ENCODE data around the gene TGFBR1.
A peak's percentile ranks its signal among the peaks of the same experiment; 100 is the strongest.

TGFBR1 gene

GRCh38 chr9:99169982-99170761 lies 65.3 kb downstream of the TGFBR1 start:
- no peak for DNase-seq (ENCODE audit: low read depth in 2 of 2)

- no peak for DNase-seq (ENCODE audit: low read depth in 2 of 2)
Measured at GRCh38 chr9:99171225-99172123, 66.6 kb downstream of the TGFBR1 start.

- no peak for DNase-seq (ENCODE audit: low read depth in 2 of 2)
Measured at GRCh38 chr9:99172124-99173091, 67.5 kb downstream of the TGFBR1 start.

GRCh38 chr9:99173570-99174504 lies 68.9 kb downstream of the TGFBR1 start:
- DNase-seq (ENCODE audit: low read depth in 2 of 2): no peak

GRCh38 chr9:99176527-99177013 lies 71.7 kb downstream of the TGFBR1 start:
- DNase-seq (ENCODE audit: low read depth in 2 of 2): no peak

- DNase-seq (ENCODE audit: low read depth in 2 of 2): no peak
Measured at GRCh38 chr9:99177576-99178366, 72.9 kb downstream of the TGFBR1 start.

- DNase-seq (ENCODE audit: low read depth in 2 of 2): no peak
Measured at GRCh38 chr9:99178912-99179872, 74.3 kb downstream of the TGFBR1 start.

GRCh38 chr9:99180199-99180598 lies 75.3 kb downstream of the TGFBR1 start:
- DNase-seq (ENCODE audit: low read depth in 2 of 2): no peak

- peak in 1 of 2 donors; percentile 15 for DNase-seq (ENCODE audit: low read depth in 2 of 2)
Measured at GRCh38 chr9:99180662-99181061, 75.7 kb downstream of the TGFBR1 start.

GRCh38 chr9:99181206-99181605 lies 76.3 kb downstream of the TGFBR1 start:
- DNase-seq (ENCODE audit: low read depth in 2 of 2): no peak

- peak in 1 of 2 donors; percentile 30 for DNase-seq (ENCODE audit: low read depth in 2 of 2)
Measured at GRCh38 chr9:99181621-99182020, 76.7 kb downstream of the TGFBR1 start.

- DNase-seq (ENCODE audit: low read depth in 2 of 2): no peak
Measured at GRCh38 chr9:99182356-99182755, 77.4 kb downstream of the TGFBR1 start.

- no peak for DNase-seq (ENCODE audit: low read depth in 2 of 2)
Measured at GRCh38 chr9:99183616-99184015, 78.7 kb downstream of the TGFBR1 start.

GRCh38 chr9:99184110-99184474 lies 79.2 kb downstream of the TGFBR1 start:
- no peak for DNase-seq (ENCODE audit: low read depth in 2 of 2)

GRCh38 chr9:99184475-99185347 lies 79.8 kb downstream of the TGFBR1 start:
- peak; percentile 67 to 70 for DNase-seq (ENCODE audit: low read depth in 2 of 2)

- no peak for DNase-seq (ENCODE audit: low read depth in 2 of 2)
Measured at GRCh38 chr9:99185348-99185632, 80.4 kb downstream of the TGFBR1 start.

GRCh38 chr9:99185934-99186333 lies 81.0 kb downstream of the TGFBR1 start:
- no peak for DNase-seq (ENCODE audit: low read depth in 2 of 2)

GRCh38 chr9:99187311-99187710 lies 82.4 kb downstream of the TGFBR1 start:
- DNase-seq (ENCODE audit: low read depth in 2 of 2): no peak
